Measurements from ENCODE around the gene RGS12.

The RGS12 gene

DNA sequence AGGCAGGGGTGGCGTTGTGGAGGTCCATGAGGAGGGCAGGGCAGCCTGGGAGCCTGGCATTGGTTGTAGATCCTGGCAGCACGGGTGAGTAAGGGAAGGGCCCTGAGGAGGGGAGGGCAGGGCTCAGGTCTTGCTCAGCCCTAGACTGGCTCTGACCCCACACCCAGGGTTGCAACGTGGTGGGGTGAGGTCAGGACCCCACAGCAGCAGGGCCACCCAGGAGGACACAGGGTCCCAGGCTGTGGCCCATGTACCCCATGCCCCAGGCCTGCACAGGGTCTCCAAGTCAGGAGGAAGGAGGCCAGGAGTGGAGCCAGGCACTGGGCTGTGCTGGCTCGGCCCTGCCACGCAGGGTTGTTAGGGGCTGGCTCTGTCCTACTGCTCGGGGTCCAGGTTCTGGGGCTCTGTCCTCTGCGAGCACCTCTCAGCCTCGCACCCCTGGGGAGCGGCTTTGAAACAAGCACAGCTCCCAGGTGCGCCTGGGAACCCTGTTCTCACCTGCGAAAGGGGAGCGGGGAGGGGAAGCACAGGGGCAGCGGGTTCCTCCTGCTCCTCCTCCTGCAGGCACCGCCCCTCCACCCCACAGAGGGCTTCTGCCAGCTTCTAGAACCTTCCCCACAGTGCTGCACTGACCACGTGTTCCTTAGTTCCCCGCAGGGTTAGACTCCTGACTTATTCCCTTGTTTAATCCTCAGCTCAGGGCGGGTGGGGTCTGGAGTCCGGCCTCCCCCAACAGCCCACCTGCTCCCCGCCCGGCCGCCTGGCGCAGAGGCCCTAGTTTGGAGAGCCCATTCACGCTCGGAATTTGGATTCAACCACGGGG lies 23.5 kb upstream of the RGS12 start:
- Histone ChIP-seq H3K36me3 (ENCODE audit: insufficient read depth, low read length) (no peaks in the 10 kb centered on the region), H3K4me3 (no peak overlapping the region), H3K9me3 (ENCODE audit: low read depth, low read length) (no peaks in the 10 kb centered on the region), H3K27ac (no peak overlapping the region), H3K9ac (ENCODE audit: insufficient read length) (no peak overlapping the region)
- TF ChIP-seq EZH2 (IDR thresholded peaks at IDR 0.05) (no peak), FOXP2 (optimal IDR thresholded peaks at IDR 0.05; ENCODE audit: control extremely low read depth, extremely low read length, insufficient read depth) (no peak), POLR2AphosphoS5 (IDR thresholded peaks at IDR 0.05; ENCODE audit: borderline replicate concordance, low read depth, low read length) (no peak)
- no peak for DNase-seq (ENCODE audit: low read depth, low spot score)

GRCh38 chr4:3269991-3270611 lies 22.7 kb upstream of the RGS12 start:
- no peak overlapping the region for H3K27ac ChIP-seq
- H3K4me3 ChIP-seq, result no peak overlapping the region
- no peak for DNase-seq (ENCODE audit: low read depth, low spot score)
- no peaks in the 10 kb centered on the region for H3K36me3 ChIP-seq (ENCODE audit: insufficient read depth, low read length)
- H3K9me3 ChIP-seq (ENCODE audit: low read depth, low read length), result no peaks in the 10 kb centered on the region
- H3K9ac ChIP-seq (ENCODE audit: insufficient read length), result no peak overlapping the region
- TF ChIP-seq FOXP2 (optimal IDR thresholded peaks at IDR 0.05; ENCODE audit: control extremely low read depth, extremely low read length, insufficient read depth) (no peak), EZH2 (IDR thresholded peaks at IDR 0.05) (no peak), POLR2AphosphoS5 (IDR thresholded peaks at IDR 0.05; ENCODE audit: borderline replicate concordance, low read depth, low read length) (no peak)

- Histone ChIP-seq H3K9ac (ENCODE audit: insufficient read length) (no peak overlapping the region), H3K27ac (no peak overlapping the region), H3K4me3 (no peak overlapping the region), H3K9me3 (ENCODE audit: low read depth, low read length) (no peaks in the 10 kb centered on the region), H3K36me3 (ENCODE audit: insufficient read depth, low read length) (no peaks in the 10 kb centered on the region)
- DNase-seq (ENCODE audit: low read depth, low spot score), result no peak
- TF ChIP-seq POLR2AphosphoS5 (IDR thresholded peaks at IDR 0.05; ENCODE audit: borderline replicate concordance, low read depth, low read length) (no peak), FOXP2 (optimal IDR thresholded peaks at IDR 0.05; ENCODE audit: control extremely low read depth, extremely low read length, insufficient read depth) (no peak), EZH2 (IDR thresholded peaks at IDR 0.05) (no peak)
Observed at GRCh38 chr4:3271131-3271530, 21.7 kb upstream of the RGS12 start.

DNA sequence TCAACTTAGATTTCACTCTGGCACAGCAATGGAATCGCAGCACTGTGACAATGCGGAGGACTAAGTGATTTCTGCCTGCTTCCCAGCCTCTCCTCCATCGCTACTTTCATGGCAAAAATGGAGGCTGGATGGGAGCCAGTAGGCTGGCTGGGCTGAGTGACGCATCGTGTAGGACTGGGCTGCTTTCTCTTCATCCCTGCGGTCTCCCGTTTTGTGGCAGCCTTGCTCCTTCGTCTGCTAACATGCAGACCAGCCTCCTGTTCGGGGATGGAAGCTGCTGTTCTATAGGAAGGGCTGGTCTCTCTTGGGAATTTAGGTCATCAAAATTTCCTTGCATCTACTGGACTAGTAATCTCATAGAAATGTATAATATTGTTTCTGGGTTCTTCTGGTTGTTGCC lies 15.8 kb upstream of the RGS12 start:
- Histone ChIP-seq H3K4me3 (no peak overlapping the region), H3K27ac (no peak overlapping the region), H3K36me3 (ENCODE audit: insufficient read depth, low read length) (no peaks in the 10 kb centered on the region), H3K9me3 (ENCODE audit: low read depth, low read length) (no peaks in the 10 kb centered on the region), H3K9ac (ENCODE audit: insufficient read length) (no peak overlapping the region)
- DNase-seq (ENCODE audit: low read depth, low spot score), result no peak
- TF ChIP-seq FOXP2 (optimal IDR thresholded peaks at IDR 0.05; ENCODE audit: control extremely low read depth, extremely low read length, insufficient read depth) (no peak), EZH2 (IDR thresholded peaks at IDR 0.05) (no peak), POLR2AphosphoS5 (IDR thresholded peaks at IDR 0.05; ENCODE audit: borderline replicate concordance, low read depth, low read length) (no peak)

- Histone ChIP-seq H3K9me3 (ENCODE audit: low read depth, low read length) (no peaks in the 10 kb centered on the region), H3K27ac (no peak overlapping the region), H3K9ac (ENCODE audit: insufficient read length) (no peak overlapping the region), H3K4me3 (no peak overlapping the region), H3K36me3 (ENCODE audit: insufficient read depth, low read length) (no peaks in the 10 kb centered on the region)
- DNase-seq (ENCODE audit: low read depth, low spot score), result no peak
- no peak for TF ChIP-seq EZH2 (IDR thresholded peaks at IDR 0.05)
- no peak for TF ChIP-seq FOXP2 (optimal IDR thresholded peaks at IDR 0.05; ENCODE audit: control extremely low read depth, extremely low read length, insufficient read depth)
- TF ChIP-seq POLR2AphosphoS5 (IDR thresholded peaks at IDR 0.05; ENCODE audit: borderline replicate concordance, low read depth, low read length), result no peak
Observed at GRCh38 chr4:3280466-3280865, 12.4 kb upstream of the RGS12 start.

DNA sequence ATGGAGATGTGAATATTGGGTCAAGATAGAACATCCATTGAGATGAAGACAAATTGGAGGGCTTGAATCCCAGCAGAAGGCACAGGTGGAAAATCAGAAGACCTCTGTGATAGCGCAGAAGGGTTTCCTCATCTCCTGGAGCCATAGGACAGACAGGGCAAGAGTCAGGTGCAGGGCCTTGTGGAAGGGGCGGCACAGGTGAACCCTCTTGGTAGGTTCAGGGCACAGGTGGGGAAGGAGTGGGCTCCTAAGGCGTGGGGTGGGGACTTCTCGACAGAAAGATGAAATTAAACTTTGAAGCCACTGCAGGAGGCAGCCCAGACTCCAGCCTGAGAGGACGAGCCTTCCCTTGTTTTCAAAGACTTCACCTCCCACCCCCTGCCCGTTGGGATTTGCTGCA lies 9.3 kb upstream of the RGS12 start:
- no peaks in the 10 kb centered on the region for H3K9me3 ChIP-seq (ENCODE audit: low read depth, low read length)
- no peak overlapping the region for H3K27ac ChIP-seq
- DNase-seq (ENCODE audit: low read depth, low spot score), result no peak
- no peak overlapping the region for H3K4me3 ChIP-seq
- H3K36me3 ChIP-seq (ENCODE audit: insufficient read depth, low read length), result no peaks in the 10 kb centered on the region
- TF ChIP-seq EZH2 (IDR thresholded peaks at IDR 0.05) (no peak), FOXP2 (optimal IDR thresholded peaks at IDR 0.05; ENCODE audit: control extremely low read depth, extremely low read length, insufficient read depth) (no peak), POLR2AphosphoS5 (IDR thresholded peaks at IDR 0.05; ENCODE audit: borderline replicate concordance, low read depth, low read length) (no peak)
- H3K9ac ChIP-seq (ENCODE audit: insufficient read length), result no peak overlapping the region

DNA sequence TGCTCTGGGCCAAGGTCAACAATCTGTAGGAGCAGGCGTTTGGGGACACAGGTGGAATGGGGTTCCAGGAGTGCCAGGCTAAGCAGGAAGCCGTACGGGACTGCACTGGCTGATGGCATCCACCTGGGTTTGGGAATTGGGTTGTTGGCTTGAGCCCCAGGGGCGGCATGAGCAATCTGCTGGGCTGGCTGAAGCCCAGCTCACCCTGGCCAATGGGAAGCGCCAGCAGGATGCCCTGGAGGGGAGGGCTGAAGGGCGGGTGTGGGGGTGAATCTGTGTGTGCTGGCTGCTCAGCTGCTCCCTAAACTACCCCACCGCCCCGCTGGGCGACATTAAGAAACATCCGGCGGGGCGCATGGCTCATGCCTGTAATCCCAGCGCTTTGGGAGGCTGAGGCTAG lies 8.9 kb upstream of the RGS12 start:
- Histone ChIP-seq H3K27ac (no peak overlapping the region), H3K9ac (ENCODE audit: insufficient read length) (no peak overlapping the region), H3K36me3 (ENCODE audit: insufficient read depth, low read length) (no peaks in the 10 kb centered on the region), H3K9me3 (ENCODE audit: low read depth, low read length) (no peaks in the 10 kb centered on the region), H3K4me3 (no peak overlapping the region)
- DNase-seq (ENCODE audit: low read depth, low spot score), result no peak
- TF ChIP-seq EZH2 (IDR thresholded peaks at IDR 0.05) (no peak), POLR2AphosphoS5 (IDR thresholded peaks at IDR 0.05; ENCODE audit: borderline replicate concordance, low read depth, low read length) (no peak), FOXP2 (optimal IDR thresholded peaks at IDR 0.05; ENCODE audit: control extremely low read depth, extremely low read length, insufficient read depth) (no peak)

GRCh38 chr4:3284734-3285557 lies 7.9 kb upstream of the RGS12 start:
- Histone ChIP-seq H3K36me3 (ENCODE audit: insufficient read depth, low read length) (no peaks in the 10 kb centered on the region), H3K27ac (no peak overlapping the region), H3K9ac (ENCODE audit: insufficient read length) (no peak overlapping the region), H3K9me3 (ENCODE audit: low read depth, low read length) (no peaks in the 10 kb centered on the region), H3K4me3 (no peak overlapping the region)
- DNase-seq (ENCODE audit: low read depth, low spot score), result no peak
- no peak for TF ChIP-seq EZH2 (IDR thresholded peaks at IDR 0.05)
- no peak for TF ChIP-seq FOXP2 (optimal IDR thresholded peaks at IDR 0.05; ENCODE audit: control extremely low read depth, extremely low read length, insufficient read depth)
- TF ChIP-seq POLR2AphosphoS5 (IDR thresholded peaks at IDR 0.05; ENCODE audit: borderline replicate concordance, low read depth, low read length), result no peak

Data from SK-N-MC (cell line).